Stimulated activated CD8-positive, alpha-beta memory T cell treated with anti-CD3 and anti-CD28 coated beads, Interleukin-15, amount 100 ng/mL, for 24 hours (primary cell): ENCODE results near the gene TRIP4.

ENCODE experiments used
- DNase-seq: peaks from one replicate; pipeline ENCODE4 v3.0.0-alpha.2; 2020; ENCODE audit warnings: low read depth

Gene TRIP4

DNA sequence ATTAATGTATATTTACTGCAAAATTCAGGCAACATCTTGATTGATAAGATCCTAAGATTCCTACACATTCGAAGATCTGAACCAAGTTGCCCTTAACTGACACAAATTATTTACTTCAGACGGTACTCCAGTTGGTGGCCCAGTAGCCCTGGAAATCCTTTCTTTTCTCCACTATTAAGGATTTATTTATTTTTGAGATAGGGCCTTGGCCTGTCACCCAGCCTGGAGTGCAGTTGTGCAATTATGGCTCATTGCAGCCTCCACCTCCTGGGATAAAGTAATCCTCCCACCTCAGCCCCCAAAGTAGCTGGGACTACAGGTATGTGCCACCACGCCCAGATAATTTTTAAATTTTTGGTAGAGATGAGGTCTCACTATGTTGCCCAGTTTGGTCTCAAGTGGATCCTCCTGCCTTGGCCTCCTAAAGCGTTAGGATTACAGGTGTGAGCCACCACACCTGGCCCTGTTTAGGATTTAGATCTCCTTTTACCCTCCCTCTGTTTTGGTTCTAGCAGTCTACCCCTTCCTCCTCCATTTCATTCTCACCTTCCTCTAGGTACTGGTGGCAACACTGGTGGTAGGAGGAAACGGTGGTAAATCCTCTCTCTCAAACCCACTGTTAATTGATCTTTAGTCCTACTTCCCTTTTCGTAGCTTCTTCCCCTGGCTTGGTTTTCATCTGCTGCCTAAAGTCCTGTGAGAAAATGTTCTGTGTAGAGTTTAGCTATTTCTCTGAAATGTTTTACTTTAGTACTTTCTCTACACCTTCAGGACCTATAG lies 60.1 kb downstream of the TRIP4 start:
- DNase-seq, result no peak

DNA sequence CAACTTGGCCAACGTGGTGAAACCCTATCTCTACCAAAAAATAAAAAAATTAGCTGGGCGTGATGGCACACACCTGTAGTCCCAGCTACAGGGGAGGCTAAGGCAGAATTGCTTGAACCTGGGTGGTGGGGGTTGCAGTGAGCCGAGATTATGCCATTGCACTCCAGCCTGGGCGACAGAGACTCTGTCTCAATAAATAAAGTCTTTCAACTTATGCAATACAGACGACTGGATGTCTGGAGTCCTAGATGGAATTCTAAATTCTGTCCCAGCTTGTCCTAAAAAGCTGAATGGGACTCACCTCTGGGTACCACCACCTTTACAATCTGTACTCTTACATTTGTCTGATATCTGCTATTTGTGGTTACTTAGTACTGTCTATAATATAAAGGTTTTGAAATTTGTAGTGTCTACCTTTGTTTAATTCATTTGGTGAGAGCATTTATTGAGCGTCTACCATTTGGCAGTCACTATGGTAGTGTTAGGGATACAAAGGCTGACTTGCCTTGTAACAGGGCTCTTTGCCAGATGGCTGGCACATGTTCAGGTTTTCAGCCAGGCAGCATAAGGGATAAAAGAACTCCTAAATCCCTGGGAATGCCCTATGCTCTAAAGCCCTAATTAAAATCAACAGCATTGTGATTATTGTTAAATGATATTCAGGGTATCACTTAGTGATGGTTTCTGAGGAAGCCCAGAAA lies 65.5 kb downstream of the TRIP4 start:
- no peak for DNase-seq

DNA sequence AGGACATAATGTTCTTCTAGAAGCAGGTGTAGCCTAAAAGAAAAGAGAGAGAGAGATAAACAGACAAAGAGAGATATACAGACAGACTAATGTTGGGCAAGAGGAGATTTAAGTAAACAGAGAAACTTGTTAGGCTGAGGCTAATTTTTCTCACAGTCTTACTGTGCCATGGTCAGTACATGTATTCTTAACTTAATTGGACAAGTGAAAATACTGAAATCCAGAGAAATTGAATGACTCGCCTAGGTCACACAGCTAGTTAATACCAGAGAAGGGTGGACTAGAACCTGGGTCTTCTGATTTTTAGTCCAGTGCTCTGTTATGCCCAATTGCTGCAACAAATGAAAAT lies 66.0 kb downstream of the TRIP4 start:
- no peak for DNase-seq

DNA sequence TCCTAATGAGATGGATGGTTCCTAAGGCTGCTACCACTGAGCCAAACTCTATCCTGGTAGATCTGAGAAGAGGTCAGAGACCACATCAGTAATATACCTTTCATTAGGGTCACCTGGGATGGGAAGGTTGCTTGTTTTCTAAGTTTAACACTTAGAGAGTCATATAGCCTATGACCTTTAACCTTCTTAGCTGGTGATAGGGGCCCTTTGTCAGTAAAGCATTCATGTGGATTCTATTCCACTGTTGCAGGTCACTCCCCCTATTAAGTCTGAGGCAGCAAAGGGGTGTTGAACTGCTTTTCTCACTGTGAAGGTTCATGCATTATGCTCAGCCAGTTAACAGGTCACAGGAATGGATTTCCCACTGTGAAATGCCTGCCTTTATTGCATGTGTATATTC lies 66.6 kb downstream of the TRIP4 start:
- DNase-seq, result no peak

DNA sequence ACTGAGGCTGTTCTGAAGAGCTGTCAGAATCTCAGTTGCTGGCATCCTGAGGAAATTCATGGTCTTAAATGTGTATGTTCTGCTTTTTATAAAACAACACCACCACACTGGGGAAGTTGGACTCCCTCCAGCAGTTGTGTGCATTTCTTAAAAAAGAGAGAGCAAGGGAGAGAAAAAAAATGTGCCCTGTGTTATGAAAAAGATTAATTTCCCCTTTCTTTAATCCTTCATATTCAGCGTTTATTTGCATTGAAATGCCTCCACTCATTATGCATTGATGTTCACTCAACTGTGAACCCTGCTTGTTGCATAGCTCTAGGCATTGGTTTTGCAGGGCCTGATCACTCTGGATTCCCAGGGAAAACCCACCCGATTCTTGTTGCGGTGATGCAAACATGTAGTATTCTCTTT lies 68.3 kb downstream of the TRIP4 start:
- DNase-seq, result no peak

DNA sequence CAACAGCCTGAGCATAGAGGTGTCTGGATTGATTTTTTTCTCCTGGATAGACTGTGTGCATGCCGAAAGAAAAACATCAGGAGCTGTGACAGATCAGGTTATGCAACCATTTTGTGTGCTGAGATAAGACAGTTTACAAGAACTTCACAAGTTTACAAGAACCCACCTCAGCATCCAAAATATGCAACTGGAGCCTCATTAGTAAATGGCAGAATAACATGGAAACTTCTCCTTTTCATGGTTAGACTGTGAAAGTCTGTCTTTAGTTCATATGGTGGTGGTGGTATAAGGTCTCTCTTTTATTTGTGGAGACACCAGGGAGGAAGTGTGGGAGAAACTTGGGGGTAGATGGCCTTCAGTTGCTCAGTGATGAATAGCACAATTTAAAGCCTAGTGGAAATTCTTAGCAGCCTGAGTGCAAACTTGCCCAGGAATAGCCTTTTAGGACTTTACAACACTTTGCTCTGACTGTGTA lies 69.0 kb downstream of the TRIP4 start:
- no peak for DNase-seq

DNA sequence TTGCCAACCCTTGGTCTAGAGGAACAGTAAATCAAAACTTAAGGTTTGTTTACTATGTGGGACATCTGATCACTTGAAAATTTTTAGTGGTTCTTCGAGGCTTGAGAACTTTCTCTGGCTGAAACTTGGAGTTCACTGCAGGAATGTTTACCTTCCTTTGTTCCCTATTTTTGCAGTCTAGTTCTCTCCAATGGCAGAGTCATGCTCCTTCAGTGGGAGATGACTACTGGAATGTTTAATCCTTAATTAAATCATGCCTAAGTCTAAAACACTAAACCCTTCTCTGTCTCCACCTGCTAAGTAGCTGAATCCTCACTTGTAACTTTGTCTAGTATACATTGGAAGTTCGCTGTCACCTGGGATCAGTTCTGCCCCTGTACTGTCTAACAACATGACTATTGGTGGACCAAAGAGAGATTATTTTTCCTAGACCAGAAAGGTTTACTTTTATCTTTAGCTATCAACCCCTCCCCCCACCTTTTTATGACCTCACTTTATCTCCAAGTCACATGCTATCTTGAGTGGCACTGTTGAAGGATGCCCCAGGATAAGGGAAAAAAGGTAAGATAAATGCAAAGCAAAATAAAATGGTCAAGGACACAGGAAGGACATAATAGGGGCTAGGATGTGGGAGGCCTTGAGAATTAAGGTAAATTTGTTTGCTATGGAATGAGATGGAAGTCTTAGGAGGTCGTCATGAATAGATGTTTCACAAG lies 71.6 kb downstream of the TRIP4 start:
- no peak for DNase-seq

DNA sequence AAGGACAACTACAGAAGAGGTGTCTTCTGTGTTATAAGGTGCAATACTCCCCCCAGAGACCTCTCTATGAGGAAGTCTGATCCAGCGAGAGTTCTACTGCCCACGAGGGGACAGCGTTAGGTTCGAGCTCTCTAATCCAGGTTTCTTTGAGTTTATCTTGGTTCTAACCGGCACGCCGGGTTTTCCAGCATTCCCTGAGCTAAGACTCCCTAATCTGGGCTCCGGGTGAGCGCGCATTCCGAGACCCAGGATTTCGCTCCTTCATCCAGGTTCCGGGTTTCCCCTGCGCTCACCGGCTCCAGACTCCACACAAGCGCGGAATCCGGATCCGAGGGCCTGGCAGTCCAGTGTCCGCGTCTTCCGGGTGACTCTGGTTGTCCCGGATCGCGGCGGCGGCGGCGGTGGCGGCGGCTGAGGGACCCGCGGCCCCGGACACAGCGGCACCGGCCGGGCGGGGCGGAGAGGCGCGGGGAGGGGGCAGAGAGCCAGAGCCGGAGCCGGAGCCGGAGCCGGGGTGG lies 72.6 kb downstream of the TRIP4 start, which contains the start of gene ZNF609:
ZNF609 (plus strand) TSS at position 373 of the 518 bp plus-strand sequence. CDS start 38,842 bp downstream, outside the sequence.
- peak; percentile 80 for DNase-seq

DNA sequence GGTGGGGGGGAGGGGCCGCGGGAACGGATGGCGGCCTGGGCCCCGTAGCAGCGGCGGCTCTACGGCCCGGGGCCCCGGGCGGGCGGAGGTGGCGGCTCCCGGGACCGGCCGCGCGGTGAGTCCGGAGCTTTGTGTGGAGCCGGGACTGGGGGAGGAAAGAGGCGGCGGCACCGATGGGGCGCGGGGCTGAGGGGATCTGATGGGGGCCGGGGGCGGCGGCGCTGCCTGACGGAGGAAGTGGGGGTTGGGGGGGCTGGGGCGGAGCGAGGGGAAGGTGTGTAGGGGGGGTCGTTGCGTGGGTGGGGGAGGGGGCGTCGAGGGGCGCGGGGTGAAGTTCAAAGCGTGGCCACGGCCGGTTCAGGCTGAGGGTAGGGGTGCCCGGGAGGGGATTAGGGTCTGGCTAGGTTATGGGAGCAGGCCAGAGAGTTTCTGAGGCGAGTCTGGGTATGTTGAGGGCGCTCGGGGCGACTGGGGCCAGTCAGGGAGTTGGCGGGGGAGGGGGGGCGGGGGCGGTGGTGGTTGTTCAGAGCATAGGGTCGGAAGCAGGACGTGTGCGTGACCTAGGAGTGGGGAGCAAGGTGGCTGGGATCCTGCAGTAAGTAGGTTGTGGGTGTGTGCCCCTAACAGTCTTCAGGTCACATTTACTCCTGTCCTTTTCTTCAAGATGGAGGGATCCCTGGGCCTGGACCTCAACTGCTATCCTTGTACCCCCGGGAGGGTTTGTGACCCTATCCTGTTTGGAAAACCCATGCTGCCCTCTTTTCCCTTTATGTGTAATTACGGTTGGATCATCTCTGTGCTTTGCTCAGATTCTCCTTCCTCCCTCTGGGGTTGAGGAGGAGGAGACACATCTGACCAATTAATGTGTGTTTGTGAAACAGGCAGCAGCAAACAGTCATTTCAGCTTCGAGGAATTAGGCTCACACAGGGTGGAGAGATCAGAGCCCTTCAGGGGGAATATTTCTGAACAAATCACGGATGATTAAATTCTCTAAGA lies 73.4 kb downstream of the TRIP4 start:
- DNase-seq, result no peak

DNA sequence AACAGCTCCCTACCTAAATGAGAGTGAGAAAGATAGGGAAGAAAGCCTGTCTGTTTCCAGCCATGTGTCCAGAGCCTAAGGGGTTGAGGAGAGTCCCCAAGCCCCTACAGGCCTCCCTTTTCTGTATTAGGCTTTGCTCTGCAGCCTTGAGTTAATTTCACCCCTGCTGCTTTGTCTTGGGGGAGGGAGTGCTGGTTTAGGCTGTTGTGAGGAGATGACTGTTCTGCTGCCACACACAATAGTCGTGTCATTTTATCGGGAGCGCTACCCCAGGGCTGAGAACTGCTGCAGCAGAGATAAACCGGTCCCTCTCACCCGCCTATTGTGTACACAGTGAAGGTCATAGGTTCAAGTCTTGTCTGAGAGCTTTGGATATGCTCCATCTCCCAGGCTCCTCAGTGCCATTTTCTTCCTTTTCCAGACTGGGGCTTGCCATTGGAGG lies 74.1 kb downstream of the TRIP4 start:
- DNase-seq, result no peak

DNA sequence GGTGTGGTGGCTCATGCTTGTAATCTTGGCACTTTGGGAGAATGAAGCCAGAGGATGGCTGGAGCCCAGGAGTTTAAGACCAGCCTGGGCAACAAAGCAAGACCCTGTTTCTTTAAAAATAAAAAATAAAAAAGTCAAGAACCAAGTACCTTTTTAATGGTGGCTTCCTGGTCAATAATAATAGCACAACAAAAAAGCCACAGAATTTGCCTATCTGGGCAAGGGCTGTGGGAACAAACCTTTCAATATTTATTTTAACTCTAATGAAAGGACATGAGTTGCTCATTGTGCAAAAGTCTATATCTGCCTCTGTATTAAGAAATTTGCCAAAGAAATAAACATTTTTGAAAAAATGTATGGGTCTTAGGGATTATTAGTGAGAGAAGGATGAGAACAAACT lies 74.9 kb downstream of the TRIP4 start:
- DNase-seq, result no peak

DNA sequence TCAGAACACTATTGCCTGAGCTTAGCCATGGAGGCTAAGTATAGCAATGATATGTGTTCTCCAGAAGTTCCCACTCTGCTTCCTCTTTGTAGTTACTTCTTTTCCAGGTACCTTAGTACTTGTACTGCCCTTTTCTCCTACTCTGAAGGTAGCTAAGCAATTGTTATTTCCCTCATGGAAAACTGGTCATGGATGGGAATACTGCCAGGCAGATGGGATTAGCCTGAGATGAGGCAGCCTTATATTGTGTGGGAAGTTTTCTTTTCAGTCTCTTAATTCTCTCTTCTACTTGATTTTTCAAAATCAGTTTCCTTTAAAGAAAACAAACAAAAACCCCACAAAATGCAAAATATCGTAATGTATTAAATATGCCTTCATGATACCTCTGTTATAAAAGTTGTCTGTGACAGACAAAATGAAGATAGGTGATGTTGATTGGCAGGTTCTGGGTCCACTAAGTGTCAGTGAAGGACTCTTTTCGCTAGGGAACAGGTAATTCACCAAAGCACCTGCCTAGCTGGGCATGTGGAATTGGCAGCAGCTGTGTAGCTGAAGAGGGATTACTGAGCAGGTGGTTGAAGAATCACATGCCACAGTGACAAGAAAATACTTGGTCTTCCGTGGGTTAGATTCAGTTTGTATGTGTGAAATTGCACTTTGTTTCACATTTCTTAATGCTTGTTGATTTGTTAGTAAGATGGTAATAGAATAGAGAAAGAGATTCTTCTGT lies 76.8 kb downstream of the TRIP4 start:
- no peak for DNase-seq

DNA sequence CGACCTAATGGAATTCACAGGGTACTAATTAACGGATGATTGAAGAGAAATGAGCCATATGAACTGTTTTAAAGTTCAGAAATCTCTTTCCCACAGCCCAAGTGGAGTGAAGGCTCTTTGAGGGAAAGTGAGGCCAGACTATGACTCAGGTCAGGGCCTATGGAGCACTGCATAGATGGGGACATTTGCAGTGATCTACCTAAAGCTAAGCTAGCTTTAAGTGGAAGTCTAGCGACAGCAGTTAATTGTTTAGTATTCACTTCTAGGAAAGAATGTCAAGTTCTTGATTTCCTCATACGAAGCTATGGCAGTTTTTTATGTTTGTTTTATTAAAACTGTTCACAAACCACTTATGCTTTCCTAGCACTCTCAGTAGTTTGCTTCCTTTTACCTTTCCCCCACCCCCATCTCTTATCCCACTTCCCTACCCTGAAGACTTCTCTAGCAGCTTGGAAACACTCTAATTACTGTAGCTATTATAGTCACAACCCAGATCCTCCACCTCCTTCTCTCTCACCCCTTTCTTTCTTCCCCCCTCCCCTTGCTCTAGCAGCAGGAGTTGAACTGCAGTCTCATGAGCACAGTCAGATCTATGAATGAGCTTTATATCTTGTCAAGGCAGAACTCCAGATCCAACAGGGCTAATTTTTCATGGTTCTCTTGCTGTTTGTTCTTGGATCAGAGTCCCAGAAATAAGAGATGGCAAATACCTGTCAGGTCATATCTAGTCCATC lies 78.9 kb downstream of the TRIP4 start:
- no peak for DNase-seq

DNA sequence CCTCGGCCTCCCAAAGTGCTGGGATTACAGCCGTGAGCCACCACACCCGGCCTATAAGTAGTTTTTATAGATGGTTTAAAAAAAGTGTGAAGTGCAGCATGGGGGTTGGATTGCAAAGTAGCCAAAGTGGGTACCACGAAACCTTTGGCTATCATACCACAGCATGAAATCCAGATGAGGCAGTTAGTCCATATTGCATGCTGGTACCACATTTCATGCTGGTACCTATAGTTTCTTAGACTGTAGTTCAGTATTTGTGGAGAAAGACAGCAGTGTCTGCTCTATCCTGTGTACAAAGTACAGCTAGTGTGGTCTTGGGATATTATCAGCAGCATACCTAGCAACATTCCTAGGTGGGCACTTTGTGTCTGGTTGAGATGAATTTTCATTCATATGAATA lies 84.5 kb downstream of the TRIP4 start:
- DNase-seq, result no peak

DNA sequence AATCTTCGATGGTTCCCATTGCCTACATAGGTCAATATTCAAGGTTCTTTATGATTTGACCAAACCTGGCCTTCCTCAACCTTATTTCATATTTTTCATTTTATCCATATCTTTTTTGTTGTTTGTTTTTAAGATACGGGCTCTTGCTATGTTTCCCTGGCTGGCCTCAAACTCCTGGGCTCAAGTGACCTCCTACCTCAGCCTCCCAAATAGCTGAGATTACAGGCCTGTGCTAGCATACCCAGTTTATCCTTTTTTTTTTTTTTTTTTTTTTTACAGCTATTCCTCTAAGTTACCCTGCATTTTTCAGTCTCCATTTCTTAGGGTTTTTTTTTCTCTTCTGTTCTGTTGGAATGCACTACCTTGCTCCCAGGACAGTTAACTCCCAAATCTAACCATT lies 87.2 kb downstream of the TRIP4 start:
- no peak for DNase-seq

DNA sequence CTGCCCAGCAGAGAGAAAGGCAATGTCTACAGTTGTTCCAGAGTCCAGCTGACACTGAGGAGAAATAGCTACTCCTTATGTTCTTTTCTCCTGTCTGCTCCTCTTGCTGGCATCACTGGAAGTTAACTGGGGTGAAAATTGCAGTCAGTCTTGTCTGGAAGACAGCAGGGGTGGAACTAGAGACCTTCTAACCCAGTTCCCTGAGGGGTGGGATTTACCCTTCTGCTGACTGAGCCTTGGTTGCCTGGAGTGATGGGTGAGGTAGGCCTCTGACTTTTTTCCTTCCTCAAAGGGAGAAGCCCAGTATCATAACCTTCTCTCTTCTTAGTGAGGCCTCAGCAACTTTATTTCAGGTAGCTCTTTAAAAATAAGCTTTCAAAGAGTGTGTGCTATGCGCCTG lies 88.9 kb downstream of the TRIP4 start:
- DNase-seq, result no peak

DNA sequence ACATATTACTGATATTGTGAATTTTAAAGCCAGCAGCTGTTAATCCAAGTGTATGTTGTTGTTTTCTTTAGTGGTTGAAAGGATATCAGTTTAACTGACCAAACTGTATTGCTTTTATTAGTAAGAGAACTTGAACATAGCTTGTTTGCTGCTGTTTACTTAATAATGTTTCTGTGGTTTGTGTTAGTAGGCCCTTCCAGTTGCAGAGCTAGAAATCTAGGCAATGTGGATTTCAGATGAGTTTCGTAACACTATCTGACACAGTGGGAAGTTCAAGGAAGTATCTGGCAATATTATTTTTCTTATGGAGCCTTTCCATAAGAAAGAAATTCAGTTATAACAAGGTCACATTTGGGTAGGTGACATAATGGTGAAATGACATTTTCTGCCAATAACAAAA lies 91.2 kb downstream of the TRIP4 start:
- no peak for DNase-seq

DNA sequence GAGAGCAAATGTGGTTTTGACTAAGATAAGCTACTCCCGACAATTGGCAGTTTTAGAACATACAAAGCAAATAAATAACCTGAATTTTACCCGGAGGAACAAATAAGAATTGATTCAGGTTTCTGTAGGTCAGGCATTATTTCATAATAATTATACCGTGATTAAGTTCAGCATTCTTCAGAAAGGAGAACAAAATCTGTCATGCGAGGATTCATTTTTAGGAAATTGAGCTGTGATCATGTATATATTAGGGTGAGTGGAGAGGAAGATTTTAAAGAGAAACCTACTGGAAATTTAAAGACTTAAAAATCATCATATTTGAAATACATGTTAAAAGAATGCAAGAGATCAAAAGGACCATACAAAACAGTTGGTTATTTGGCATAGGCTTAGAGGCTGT lies 93.3 kb downstream of the TRIP4 start:
- DNase-seq, result no peak

DNA sequence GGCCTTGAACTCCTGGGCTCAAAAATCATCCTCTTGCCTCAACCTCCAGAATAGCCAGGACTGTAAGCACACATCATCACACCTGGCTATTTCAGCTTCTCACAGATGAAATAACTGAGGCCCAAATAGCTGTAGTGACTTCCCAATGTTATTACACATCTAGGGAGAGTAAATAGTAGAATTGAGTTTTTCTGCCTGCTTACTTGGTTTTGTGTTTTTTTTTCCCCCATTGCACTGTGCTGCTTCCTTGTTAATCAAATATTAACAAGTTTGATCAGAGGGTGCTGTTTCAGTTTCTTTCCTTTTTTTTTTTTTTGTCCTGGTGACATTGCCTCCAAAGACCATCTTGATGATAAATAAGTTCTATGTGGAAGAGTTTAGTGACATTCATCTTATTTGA lies 96.1 kb downstream of the TRIP4 start:
- DNase-seq, result no peak

DNA sequence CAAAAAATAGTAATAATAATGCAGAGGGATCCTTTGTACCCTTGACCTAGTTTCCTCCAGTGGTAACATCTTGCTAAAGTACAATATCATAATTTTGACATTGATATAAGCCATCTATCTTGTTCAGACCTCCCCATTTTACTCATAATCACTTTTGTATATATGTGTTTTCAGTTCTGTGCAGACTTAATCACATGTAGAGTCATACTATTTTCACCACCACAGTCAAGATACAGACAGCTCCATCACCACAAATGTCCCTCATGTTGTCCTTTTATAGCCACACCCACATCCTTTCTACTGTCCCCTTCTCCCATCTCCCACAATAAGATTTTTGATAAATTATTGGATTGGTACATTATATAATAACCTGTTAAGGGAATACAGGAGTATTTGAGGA lies 98.2 kb downstream of the TRIP4 start:
- DNase-seq, result no peak
